Peyer's patch (tissue), 4 donors: ENCODE measurements around the gene P2RY6.

Source experiments
- CTCF ChIP-seq, 6 experiments: fragments of 450-650 bp in 4 of 6; fragments of 200-600 bp in 2 of 6; sonication (generic) in 1 of 6; IDR thresholded peaks; one replicate each; pipeline ENCODE4 v1.5.1; 2017 to 2019; ENCODE audit warnings: antibody characterized with exemption in 6 of 6, mild to moderate bottlenecking in 3 of 6, moderate library complexity in 1 of 6
- POLR2A ChIP-seq, 2 donors: fragments of 450-650 bp; IDR thresholded peaks; one replicate each; pipeline ENCODE4 v1.5.1; 2017; ENCODE audit warnings: antibody characterized with exemption in 2 of 2, mild to moderate bottlenecking in 2 of 2, moderate library complexity in 2 of 2

DNA sequence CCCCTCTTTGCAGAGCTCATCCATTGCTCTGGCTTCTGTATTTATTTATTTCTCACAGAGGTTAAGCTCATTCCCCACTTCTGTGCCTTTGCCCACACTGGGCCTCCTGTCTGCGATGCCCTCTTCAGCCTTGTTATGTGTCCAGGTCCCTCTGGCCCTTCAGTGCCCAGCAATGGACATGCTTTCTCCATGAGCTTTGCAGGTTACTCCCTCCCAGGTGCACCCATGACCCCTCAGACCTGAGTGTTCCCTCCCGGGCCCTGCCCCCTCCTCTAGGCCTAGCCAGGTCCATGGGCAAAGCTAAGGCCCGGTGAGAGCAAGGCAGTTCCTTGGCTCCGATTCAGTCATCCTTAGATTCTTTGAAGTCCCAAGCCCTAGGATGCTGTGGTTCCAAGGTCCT lies 18.4 kb downstream of the P2RY6 start:
- TF ChIP-seq POLR2A (IDR thresholded peaks at IDR 0.05) (no peak), CTCF (IDR thresholded peaks at IDR 0.05) (no peak)
